Left lung (tissue), 10 donors: ENCODE results near the gene CDC34. TPM values are rescaled to one million over a fixed set of nuclear protein-coding genes. Genes with fewer than 3 reads are reported as not detected.
A peak's percentile ranks its signal among the peaks of the same experiment; 100 is the strongest.

ENCODE experiments used
- ATAC-seq: fragments of 200-7000 bp; cut with Tn5 transposase; one replicate; pipeline ENCODE4 v1.9.1; 2020; ENCODE audit warnings: moderate library complexity
- DNase-seq, 4 donors: peaks; one replicate each; pipeline ENCODE4 v3.0.0-alpha.2; 2013 to 2020
- H3K27ac ChIP-seq, 2 donors: fragments of 200-600 bp; sonication (generic) in 1 of 2; one replicate each; pipeline versions ENCODE4 v1.5.0 to v1.8.0; 2020 to 2021
- H3K27me3 ChIP-seq, 2 donors: fragments of 200-600 bp; sonication (generic) in 1 of 2; one replicate each; pipeline versions ENCODE4 v1.5.0 to v1.8.0; 2020 to 2021
- H3K36me3 ChIP-seq, 2 donors: fragments of 200-600 bp; sonication (generic) in 1 of 2; one replicate each; pipeline versions ENCODE4 v1.5.0 to v1.8.0; 2020 to 2021
- H3K4me1 ChIP-seq, 2 donors: fragments of 200-600 bp; one replicate each; pipeline ENCODE4 v1.8.0; 2021
- H3K4me3 ChIP-seq, 2 donors: fragments of 200-600 bp; sonication (generic) in 1 of 2; one replicate each; pipeline versions ENCODE4 v1.5.0 to v1.8.0; 2020 to 2021; ENCODE audit warnings: mild to moderate bottlenecking in 1 of 2
- H3K9me3 ChIP-seq, 2 donors: fragments of 200-600 bp; sonication (generic) in 1 of 2; one replicate each; pipeline versions ENCODE4 v1.5.0 to v1.8.0; 2020 to 2021
- CTCF ChIP-seq, 2 donors: fragments of 200-600 bp; sonication (generic) in 1 of 2; IDR thresholded peaks; one replicate each; pipeline versions ENCODE4 v1.5.0 to v1.8.0; 2021; ENCODE audit warnings: antibody characterized with exemption in 2 of 2
- intact Hi-C, 2 donors: fragments of 100-400 bp; cut with DNase I; formaldehyde crosslinking; loops; one replicate each; pipeline versions ENCODE4 v1.11.2 to v1.14.2; 2022
- polyA plus RNA-seq, 6 donors: library from polyadenylated mRNA; unstranded; fragments of 120-200 nt; gene quantifications; one replicate each; pipeline ENCODE4 v1.2.1, GENCODE V29; 2013; ENCODE audit not compliant: insufficient read length in 6 of 6
- total RNA-seq, 2 donors: library from RNA; stranded (reverse); fragmentation: NEBNext Ultra II Directional; extraction: Animal tissue kit (Norgen Biotek cat#: 25700); gene quantifications; one replicate each; pipeline ENCODE4 v1.2.1, GENCODE V29; 2021
- donor health status: DM: no; HTN: yes; CAD: no.
- donor health status: DM: no; HTN: no; CAD: no.

CDC34 gene
- total and polyA plus RNA-seq, 8 donors: 42.7 to 62.3 (median 55.0) TPM

GRCh38 chr19:494171-495080, 37.1 kb upstream of the CDC34 start:
- peaks cover 27 to 50% of the 10 kb centered on the region in 2 donors for H3K27me3 ChIP-seq
- peaks cover 0 to 23% of the 10 kb centered on the region in 2 donors for H3K4me1 ChIP-seq
- no peak overlapping the region for H3K4me3 ChIP-seq
- DNase-seq: peak in 1 of 4 donors; percentile 72
- no peak for TF ChIP-seq CTCF (IDR thresholded peaks at IDR 0.05)
- no peak for ATAC-seq
- H3K27ac ChIP-seq: no peak overlapping the region
- H3K9me3 ChIP-seq: no peaks in the 10 kb centered on the region
- H3K36me3 ChIP-seq: no peaks in the 10 kb centered on the region
- intact Hi-C loops: no loop called here

GRCh38 chr19:495081-495401, 36.5 kb upstream of the CDC34 start:
- no peak for TF ChIP-seq CTCF (IDR thresholded peaks at IDR 0.05)
- intact Hi-C loops: no loop called here
- no peak overlapping the region for H3K27ac ChIP-seq
- H3K9me3 ChIP-seq: no peaks in the 10 kb centered on the region
- ATAC-seq: no peak
- no peaks in the 10 kb centered on the region for H3K36me3 ChIP-seq
- no peak overlapping the region for H3K4me3 ChIP-seq
- H3K27me3 ChIP-seq: peaks cover 27 to 56% of the 10 kb centered on the region in 2 donors
- peaks cover 0 to 17% of the 10 kb centered on the region in 2 donors for H3K4me1 ChIP-seq
- peak in 1 of 4 donors; percentile 57 for DNase-seq

- Histone ChIP-seq H3K4me3 (no peak overlapping the region), H3K9me3 (no peaks in the 10 kb centered on the region), H3K4me1 (peaks cover 0 to 15% of the 10 kb centered on the region in 2 donors), H3K27me3 (peaks cover 27 to 61% of the 10 kb centered on the region in 2 donors), H3K27ac (no peak overlapping the region), H3K36me3 (no peaks in the 10 kb centered on the region)
- peak; percentile 48 to 72 for TF ChIP-seq CTCF (IDR thresholded peaks at IDR 0.05)
- ATAC-seq (peak; percentile 56), DNase-seq (peak in 1 of 4 donors; percentile 84)
- intact Hi-C loops: no loop called here
Measured at GRCh38 chr19:495402-496111, 36.0 kb upstream of the CDC34 start.

GRCh38 chr19:496112-496665, 35.4 kb upstream of the CDC34 start, which contains the start of gene MADCAM1:
TSS of gene MADCAM1 (plus strand) at chr19:496486. CDS start at chr19:496500, 14 bp downstream.
- intact Hi-C loops: no loop called here
- Histone ChIP-seq H3K4me3 (no peak within 1 kb of the TSS), H3K9me3 (no peaks in the 10 kb centered on the region), H3K27ac (no peak within 1 kb of the TSS), H3K36me3 (no peaks in the 10 kb centered on the region), H3K27me3 (peaks cover 27 to 65% of the 10 kb centered on the region in 2 donors), H3K4me1 (peaks cover 0 to 15% of the 10 kb centered on the region in 2 donors)
- TF ChIP-seq CTCF (IDR thresholded peaks at IDR 0.05): no peak
- ATAC-seq (no peak), DNase-seq (peak in 1 of 4 donors; percentile 68)

GRCh38 chr19:496986-497385, 34.6 kb upstream of the CDC34 start:
- peaks cover 27 to 65% of the 10 kb centered on the region in 2 donors for H3K27me3 ChIP-seq
- H3K4me1 ChIP-seq: peaks cover 0 to 15% of the 10 kb centered on the region in 2 donors
- H3K9me3 ChIP-seq: no peaks in the 10 kb centered on the region
- intact Hi-C loops: no loop called here
- H3K27ac ChIP-seq: no peak overlapping the region
- no peaks in the 10 kb centered on the region for H3K36me3 ChIP-seq
- no peak for ATAC-seq
- no peak for TF ChIP-seq CTCF (IDR thresholded peaks at IDR 0.05)
- H3K4me3 ChIP-seq: no peak overlapping the region
- no peak for DNase-seq
